ENCODE measurements around the gene CLIC4. TPM values are rescaled to one million over a fixed set of nuclear protein-coding genes. Genes with fewer than 3 reads are reported as not detected.

Gene CLIC4
- total RNA-seq, 1 experiment from 2014 or later: 242 TPM

GRCh38 chr1:24861821-24862727, 116.8 kb downstream of the CLIC4 start:
- Mint-ChIP-seq H3K27me3 (ENCODE audit: insufficient read depth, unreplicated experiment) (no peaks in the 10 kb centered on the region), H3K9me3 (ENCODE audit: unreplicated experiment) (no peaks in the 10 kb centered on the region), H3K4me1 (ENCODE audit: insufficient read depth, unreplicated experiment) (no peaks in the 10 kb centered on the region), H3K36me3 (ENCODE audit: insufficient read depth, unreplicated experiment) (no peaks in the 10 kb centered on the region), H3K27ac (ENCODE audit: low read depth, unreplicated experiment) (no peak overlapping the region), H3K4me3 (ENCODE audit: unreplicated experiment) (no peak overlapping the region)
- intact Hi-C loops (cut with micrococcal nuclease): no loop called here
- DNase-seq (ENCODE audit: unreplicated experiment): no peak
- ChIA-PET POLR2A (interaction anchor here (0.5 to 0.6 kb wide), 2 partner anchors 113 to 1281 kb away, joined by 3 read pairs; no protein-coding TSS in a partner anchor), CTCF (interaction anchor here (0.6 to 0.9 kb wide), 3 partner anchors 18 to 240 kb away, joined by 3 to 4 read pairs (median 3); no protein-coding TSS in a partner anchor)
- no TSS peak for BruUV-seq (replicated peaks)
- TF ChIP-seq, protein P1, sequence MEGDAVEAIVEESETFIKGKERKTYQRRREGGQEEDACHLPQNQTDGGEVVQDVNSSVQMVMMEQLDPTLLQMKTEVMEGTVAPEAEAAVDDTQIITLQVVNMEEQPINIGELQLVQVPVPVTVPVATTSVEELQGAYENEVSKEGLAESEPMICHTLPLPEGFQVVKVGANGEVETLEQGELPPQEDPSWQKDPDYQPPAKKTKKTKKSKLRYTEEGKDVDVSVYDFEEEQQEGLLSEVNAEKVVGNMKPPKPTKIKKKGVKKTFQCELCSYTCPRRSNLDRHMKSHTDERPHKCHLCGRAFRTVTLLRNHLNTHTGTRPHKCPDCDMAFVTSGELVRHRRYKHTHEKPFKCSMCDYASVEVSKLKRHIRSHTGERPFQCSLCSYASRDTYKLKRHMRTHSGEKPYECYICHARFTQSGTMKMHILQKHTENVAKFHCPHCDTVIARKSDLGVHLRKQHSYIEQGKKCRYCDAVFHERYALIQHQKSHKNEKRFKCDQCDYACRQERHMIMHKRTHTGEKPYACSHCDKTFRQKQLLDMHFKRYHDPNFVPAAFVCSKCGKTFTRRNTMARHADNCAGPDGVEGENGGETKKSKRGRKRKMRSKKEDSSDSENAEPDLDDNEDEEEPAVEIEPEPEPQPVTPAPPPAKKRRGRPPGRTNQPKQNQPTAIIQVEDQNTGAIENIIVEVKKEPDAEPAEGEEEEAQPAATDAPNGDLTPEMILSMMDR (IDR thresholded peaks at IDR 0.05; ENCODE audit: unreplicated experiment): no peak

DNA sequence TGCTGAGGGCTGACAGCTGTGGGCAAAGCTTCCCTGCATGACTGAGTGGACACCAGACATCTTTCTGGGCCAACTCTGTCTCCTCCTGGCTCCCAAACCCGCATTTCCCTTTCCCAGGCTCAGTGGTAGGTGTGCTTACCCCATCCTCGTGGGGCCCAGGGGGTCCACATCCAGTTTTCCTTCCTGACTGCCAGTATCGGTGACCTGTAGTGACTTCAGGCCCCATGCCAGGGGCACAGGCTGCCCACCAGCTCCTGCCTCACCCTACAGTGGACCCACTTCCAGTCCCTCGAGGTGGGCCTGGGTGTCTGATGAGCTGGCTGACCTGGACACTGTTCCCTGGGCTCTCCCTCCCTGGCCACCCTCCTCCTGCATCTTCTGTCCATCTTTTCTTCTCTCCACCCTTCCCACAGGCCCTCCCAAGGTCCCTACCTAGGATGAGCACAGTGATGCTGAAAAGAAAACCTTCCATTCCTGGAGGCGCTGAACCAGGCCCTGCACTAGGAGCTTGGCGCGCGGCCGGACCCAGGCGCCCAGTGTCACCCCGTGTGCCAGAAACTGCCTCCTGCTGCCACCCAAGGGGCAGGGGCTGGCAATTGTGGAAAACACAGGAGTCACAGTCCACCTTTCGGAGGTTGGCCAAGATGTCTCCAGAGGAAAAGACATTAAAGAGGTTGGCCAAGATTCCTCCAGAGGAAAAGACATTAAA, 117.7 kb downstream of the CLIC4 start:
- ChIA-PET POLR2A (no interaction called here), CTCF (interaction anchor here (0.7 kb wide), 1 partner anchor 17 kb away, joined by 3 read pairs; no protein-coding TSS in a partner anchor)
- no TSS peak for BruUV-seq (replicated peaks)
- Mint-ChIP-seq H3K4me3 (ENCODE audit: unreplicated experiment) (no peak overlapping the region), H3K36me3 (ENCODE audit: insufficient read depth, unreplicated experiment) (no peaks in the 10 kb centered on the region), H3K27ac (ENCODE audit: low read depth, unreplicated experiment) (no peak overlapping the region), H3K27me3 (ENCODE audit: insufficient read depth, unreplicated experiment) (no peaks in the 10 kb centered on the region), H3K9me3 (ENCODE audit: unreplicated experiment) (no peaks in the 10 kb centered on the region), H3K4me1 (ENCODE audit: insufficient read depth, unreplicated experiment) (no peaks in the 10 kb centered on the region)
- intact Hi-C loops (cut with micrococcal nuclease): no loop called here
- no peak for DNase-seq (ENCODE audit: unreplicated experiment)
- TF ChIP-seq, protein P1 (IDR thresholded peaks at IDR 0.05; ENCODE audit: unreplicated experiment): no peak

DNA sequence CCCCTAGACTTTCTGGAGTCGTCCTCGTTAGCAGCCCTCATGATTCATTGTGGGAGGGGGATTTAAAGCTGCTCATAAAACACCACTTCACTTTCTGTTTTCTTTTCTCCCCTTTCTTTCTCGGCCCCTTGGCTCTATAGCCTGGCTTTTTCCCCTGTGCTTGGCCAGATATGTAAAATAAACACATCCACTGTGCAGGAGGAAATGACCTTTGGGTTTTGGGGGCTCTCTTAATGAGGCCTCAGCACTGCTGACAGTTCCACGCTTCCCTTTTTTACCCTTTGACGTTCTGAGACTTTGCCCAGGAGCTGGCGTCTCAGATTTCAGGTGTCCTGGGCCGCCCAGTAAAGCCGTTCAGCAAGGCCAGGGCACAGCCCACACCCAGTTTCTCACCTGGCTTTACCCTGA, 119.1 kb downstream of the CLIC4 start:
- intact Hi-C loops (cut with micrococcal nuclease): no loop called here
- Mint-ChIP-seq H3K27me3 (ENCODE audit: insufficient read depth, unreplicated experiment) (no peaks in the 10 kb centered on the region), H3K36me3 (ENCODE audit: insufficient read depth, unreplicated experiment) (no peaks in the 10 kb centered on the region), H3K27ac (ENCODE audit: low read depth, unreplicated experiment) (no peak overlapping the region), H3K4me3 (ENCODE audit: unreplicated experiment) (no peak overlapping the region), H3K9me3 (ENCODE audit: unreplicated experiment) (no peaks in the 10 kb centered on the region), H3K4me1 (ENCODE audit: insufficient read depth, unreplicated experiment) (no peaks in the 10 kb centered on the region)
- TF ChIP-seq, protein P1 (IDR thresholded peaks at IDR 0.05; ENCODE audit: unreplicated experiment): no peak
- no TSS peak for BruUV-seq (replicated peaks)
- POLR2A ChIA-PET: no interaction called here
- no peak for DNase-seq (ENCODE audit: unreplicated experiment)
- CTCF ChIA-PET: interaction anchor here (1.0 kb wide), 1 partner anchor 69 kb away, joined by 3 read pairs; no protein-coding TSS in a partner anchor

GRCh38 chr1:24865168-24865567, 119.9 kb downstream of the CLIC4 start:
- no TSS peak for BruUV-seq (replicated peaks)
- intact Hi-C loops (cut with micrococcal nuclease): no loop called here

More at GRCh38 chr1:24865168-24865567, 119.9 kb downstream of the CLIC4 start:
- no peaks in the 10 kb centered on the region for H3K4me1 Mint-ChIP-seq (ENCODE audit: insufficient read depth, unreplicated experiment)
- no peak overlapping the region for H3K4me3 Mint-ChIP-seq (ENCODE audit: unreplicated experiment)
- DNase-seq (ENCODE audit: unreplicated experiment): no peak
- no peaks in the 10 kb centered on the region for H3K27me3 Mint-ChIP-seq (ENCODE audit: insufficient read depth, unreplicated experiment)
- TF ChIP-seq, protein P1 (IDR thresholded peaks at IDR 0.05; ENCODE audit: unreplicated experiment): no peak
- ChIA-PET POLR2A (no interaction called here), CTCF (no interaction called here)
- H3K9me3 Mint-ChIP-seq (ENCODE audit: unreplicated experiment): no peaks in the 10 kb centered on the region
- no peak overlapping the region for H3K27ac Mint-ChIP-seq (ENCODE audit: low read depth, unreplicated experiment)
- no peaks in the 10 kb centered on the region for H3K36me3 Mint-ChIP-seq (ENCODE audit: insufficient read depth, unreplicated experiment)

Data from MCF 10A (cell line).